ENCODE results near the gene NKRF.
"Not testable (repeated sequence)": the region's sequence is repeated elsewhere in the genome, so short reads cannot be mapped to it uniquely, and the experiment has no call there.

DNA sequence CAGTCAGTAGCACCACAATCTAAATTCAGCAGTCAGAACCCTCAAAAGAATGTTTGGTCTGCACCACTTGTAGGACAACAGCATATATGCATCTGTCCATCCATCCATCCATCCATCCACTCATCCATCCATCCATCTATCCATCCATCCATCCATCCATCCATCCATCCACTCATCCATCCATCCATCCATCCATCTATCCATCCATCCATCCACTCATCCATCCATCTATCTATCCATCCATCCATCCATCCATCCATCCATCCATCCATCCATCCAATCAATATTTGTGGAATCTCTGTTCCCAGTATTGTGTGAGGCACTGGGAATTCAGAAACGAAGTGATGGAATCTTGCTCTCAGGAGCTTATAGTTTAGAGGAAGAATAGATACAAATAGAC, 31.2 kb upstream of the NKRF start:
- TF ChIP-seq, protein P1, sequence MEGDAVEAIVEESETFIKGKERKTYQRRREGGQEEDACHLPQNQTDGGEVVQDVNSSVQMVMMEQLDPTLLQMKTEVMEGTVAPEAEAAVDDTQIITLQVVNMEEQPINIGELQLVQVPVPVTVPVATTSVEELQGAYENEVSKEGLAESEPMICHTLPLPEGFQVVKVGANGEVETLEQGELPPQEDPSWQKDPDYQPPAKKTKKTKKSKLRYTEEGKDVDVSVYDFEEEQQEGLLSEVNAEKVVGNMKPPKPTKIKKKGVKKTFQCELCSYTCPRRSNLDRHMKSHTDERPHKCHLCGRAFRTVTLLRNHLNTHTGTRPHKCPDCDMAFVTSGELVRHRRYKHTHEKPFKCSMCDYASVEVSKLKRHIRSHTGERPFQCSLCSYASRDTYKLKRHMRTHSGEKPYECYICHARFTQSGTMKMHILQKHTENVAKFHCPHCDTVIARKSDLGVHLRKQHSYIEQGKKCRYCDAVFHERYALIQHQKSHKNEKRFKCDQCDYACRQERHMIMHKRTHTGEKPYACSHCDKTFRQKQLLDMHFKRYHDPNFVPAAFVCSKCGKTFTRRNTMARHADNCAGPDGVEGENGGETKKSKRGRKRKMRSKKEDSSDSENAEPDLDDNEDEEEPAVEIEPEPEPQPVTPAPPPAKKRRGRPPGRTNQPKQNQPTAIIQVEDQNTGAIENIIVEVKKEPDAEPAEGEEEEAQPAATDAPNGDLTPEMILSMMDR (IDR thresholded peaks at IDR 0.05): not testable (repeated sequence)
- TF ChIP-seq POLR2A (IDR thresholded peaks at IDR 0.05); POLR2AphosphoS5 (IDR thresholded peaks at IDR 0.05; ENCODE audit: insufficient read depth in 1 of 2, low read depth in 1 of 2): not testable (repeated sequence)
